Amniotic epithelial cell (primary cell): ENCODE measurements around the gene ZBTB39.
"Not testable (repeated sequence)": the region's sequence is repeated elsewhere in the genome, so short reads cannot be mapped to it uniquely, and the experiment has no call there.

Experiments used
- DNase-seq: peaks from one replicate; pipeline ENCODE4 v3.0.0-alpha.2; 2010; ENCODE audit warnings: low read depth

Gene ZBTB39

DNA sequence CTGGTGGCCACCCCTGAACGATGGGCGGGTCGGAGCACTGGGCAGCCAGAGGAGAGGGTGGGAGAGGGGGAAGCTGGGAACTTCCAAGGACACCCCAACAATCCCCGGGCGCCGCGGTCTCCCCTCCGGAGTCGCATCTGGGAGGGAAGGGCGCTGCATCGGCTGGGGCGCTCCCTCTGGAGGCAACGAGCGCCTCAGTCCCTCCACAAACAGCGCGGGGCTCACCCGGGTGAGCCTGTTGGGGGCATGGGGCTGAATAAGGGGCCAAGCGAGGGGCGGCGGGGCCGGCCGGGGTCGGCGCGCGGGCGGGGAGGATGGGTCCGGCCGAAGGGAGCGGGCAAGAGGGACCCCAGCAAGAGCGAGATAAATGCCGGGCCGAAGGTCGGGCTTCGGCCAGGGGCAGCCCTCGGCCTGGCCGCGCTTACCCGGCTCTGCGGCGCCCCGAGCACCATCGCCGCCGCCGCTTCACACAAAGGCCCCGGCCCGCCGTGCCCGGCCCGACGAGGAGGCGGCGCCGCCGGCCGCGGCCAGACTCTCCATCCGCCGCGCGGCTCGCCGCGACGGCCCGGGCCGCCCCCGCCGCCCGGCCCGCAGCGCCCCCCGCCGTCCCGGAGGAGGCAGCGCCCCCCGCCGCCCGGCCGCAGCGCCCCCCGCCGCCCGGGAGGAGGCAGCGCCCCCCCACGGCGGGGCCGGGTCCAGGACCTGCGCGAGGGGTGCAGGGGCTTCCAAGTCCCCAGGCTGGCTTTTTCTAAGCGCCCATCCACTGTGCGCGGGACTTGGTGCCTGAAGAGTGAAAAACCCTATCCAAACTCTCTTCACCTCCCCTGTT is at the start of gene ZBTB39:
Gene ZBTB39, minus strand, starts transcription at position 567 of the 829 bp plus-strand sequence. CDS start 1,629 bp downstream, outside the sequence.
- DNase-seq: peak; percentile 24

DNA sequence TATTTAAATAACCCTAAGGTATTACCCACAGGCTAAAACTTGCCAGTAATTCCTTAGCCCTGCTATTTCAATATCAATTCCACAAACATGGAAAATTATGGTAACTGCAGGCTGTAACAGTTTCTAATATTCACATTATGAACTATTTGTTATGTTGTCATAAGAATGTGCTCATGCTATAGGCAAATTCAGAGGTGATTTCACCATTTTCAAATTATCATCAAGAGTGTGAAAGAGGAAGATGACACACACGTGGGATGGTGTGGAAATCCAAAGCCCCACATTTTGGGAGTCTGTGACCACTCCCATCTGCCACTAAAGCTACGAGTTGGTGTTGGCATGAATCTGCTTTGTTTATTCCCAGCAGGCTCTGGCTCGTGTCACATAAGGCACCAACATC is 49.5 kb upstream of the ZBTB39 start:
- no peak for DNase-seq

GRCh38 chr12:57053901-57054300 is 47.6 kb upstream of the ZBTB39 start:
- DNase-seq: not testable (repeated sequence)

DNA sequence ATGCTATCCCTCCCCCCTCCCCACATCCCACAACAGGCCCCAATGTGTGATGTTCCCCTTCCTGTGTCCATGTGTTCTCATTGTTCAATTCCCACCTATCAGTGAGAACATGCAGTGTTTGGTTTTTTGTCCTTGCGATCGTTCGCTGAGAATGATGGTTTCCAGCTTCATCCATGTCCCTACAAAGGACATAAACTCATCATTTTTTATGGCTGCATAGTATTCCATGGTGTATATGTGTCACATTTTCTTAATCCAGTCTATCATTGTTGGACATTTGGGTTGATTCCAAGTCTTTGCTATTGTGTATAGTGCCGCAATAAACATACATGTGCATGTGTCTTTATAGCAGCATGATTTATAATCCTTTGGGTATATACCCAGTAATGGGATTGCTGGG is 46.8 kb upstream of the ZBTB39 start:
- not testable (repeated sequence) for DNase-seq

DNA sequence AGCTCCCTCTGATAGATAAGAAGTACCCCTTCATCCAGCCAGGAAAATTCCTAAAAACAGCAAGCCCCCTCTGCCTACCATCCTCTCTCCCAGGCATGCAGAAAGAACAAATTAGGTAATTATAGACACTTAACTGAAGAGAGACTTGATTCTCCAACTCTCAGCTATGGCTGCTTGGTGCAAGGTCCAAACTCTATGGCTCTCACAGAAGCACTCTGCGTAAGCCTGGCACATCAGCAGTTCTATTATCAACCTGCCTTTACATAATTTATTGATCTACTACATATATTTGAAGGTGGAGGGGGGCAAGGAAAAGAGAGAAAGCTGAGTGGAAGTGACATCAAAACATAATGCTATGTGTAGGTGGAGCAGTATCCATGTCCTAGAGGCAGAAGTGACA is 44.7 kb upstream of the ZBTB39 start:
- no peak for DNase-seq

DNA sequence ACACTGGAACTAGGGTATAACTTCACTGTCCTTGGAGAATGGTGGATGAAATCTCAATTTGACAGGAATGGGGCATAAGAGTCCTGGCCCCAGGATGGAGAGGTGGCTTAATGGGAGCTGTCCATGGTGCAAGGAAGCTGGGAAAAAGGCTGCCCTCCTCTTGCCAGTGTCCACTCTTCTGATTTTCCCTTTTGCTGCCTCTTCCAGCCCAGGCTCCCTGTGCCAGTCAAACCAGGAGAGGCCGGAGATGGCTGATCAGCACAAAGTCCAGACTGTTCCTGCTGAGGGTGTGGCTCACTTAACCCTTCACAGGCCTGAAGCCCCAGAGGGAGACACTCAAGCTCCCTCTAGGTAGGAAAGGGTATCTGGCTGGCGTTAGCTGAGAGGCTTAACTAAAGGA is 43.5 kb upstream of the ZBTB39 start, which contains the start of gene MYO1A:
Gene MYO1A, minus strand, starts transcription at position 240 of the 400 bp plus-strand sequence. CDS start 1,806 bp downstream, outside the sequence.
- DNase-seq: peak; percentile 19

DNA sequence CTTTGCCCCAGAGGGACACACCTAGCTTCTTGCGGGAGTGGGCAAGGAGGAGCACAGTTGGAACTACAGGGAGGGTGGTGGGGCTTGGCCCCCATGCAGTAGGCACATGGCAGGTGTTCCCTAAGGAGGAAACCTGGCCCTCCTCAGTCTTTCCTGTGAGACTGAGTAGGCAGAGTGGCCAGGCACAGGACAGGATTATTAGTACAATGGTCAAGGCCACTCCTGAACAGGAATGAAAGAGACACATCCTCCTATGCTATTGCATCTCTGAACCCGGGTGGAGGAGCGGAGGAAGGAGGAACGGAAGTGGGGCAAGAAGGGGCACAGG is 42.7 kb upstream of the ZBTB39 start:
- DNase-seq: no peak

GRCh38 chr12:57048423-57049118 is 42.2 kb upstream of the ZBTB39 start:
- no peak for DNase-seq

DNA sequence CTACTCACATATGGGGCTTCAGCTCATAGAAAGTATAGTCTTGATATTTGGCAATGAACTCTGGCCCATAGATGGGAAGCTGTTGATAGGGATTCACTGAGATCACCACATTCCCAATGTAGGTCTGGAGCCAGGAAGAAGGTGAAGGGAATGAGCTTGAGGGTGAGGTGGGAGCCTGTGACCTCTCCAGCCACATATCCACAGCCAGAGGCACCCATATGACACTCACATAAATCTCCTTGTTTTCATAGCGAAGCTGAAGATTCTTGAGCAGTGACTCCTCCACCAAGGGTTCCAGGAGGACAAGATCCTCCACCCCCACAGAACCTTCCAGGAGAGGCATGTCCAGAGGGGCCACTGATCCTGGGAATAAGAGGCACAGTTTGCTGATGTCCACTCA is 41.6 kb upstream of the ZBTB39 start:
- peak; percentile 37 for DNase-seq

- no peak for DNase-seq
Measured at GRCh38 chr12:57046947-57047890, 40.9 kb upstream of the ZBTB39 start.

DNA sequence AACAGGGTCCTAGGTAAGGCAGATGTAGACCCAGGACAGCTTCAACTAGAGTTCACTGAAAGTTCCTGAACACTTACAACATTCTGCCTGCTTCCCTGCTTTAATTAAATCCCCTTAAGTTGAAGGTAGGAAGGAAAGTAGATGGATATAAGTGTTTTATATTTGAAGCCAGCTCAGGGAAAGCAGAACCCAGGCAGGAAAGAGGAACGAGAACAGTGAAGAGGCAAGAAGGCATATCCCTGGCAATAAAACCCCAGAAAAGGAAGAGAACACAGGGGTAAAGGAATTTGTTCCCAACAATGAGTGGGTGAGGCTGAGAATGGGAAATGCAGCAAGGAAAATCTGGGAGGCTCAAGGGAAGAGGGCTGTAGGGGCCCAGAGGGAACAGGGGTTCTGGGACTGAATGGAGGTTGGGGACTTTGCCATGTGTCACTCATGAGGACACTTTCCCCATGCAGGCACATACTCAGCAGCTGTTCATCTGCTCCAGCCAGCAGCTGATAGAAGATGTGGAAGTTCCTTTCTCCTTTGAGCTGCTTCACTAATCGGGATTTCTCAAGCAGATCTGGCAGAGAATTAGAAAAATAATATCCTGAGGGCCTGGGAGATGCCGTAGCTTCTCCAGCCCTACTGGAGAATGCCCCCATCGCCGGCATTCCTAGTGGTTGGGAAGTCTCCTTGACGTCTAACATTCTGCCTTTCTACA is 39.9 kb upstream of the ZBTB39 start:
- DNase-seq: no peak

DNA sequence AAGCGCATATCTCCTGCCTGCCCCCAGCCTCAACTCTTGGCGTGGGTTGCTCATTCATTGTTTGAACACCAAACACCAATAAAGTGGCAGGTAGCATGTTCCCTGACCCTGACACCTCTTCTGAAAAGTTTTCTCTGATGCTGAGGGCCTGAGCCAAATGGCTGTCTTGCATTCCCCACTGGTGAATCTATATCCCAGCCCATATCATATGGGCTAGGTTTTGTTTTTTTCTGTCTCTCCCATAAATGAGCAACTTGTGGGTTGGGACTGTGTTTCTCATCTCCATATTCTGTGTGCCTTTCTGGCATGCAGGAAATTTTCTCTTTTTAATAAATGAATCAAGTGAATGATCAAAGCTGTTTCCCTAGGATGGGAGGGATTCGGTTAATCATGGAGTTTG is 38.5 kb upstream of the ZBTB39 start:
- DNase-seq: no peak

GRCh38 chr12:57044468-57044867 is 38.1 kb upstream of the ZBTB39 start:
- no peak for DNase-seq

GRCh38 chr12:57042695-57043094 is 36.3 kb upstream of the ZBTB39 start:
- no peak for DNase-seq

- no peak for DNase-seq
Measured at GRCh38 chr12:57040750-57041149, 34.4 kb upstream of the ZBTB39 start.

DNA sequence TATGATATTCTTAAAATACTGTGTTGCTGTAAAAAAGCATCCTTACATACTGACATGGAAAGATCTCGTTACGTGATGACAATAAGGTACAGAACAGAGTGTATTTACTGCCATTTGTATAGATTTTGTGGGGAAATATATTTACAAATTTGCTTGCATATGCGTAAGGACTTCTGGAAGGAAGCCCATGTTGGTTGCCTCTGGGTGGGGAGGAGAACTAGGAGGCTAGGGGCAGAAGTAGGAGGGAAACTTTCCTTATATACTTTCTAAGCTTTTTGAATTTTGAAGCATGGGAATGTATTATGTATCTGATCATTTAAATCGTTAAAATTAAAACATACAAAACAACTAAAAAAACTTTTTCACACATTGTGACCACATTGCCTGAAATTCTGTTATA is 33.9 kb upstream of the ZBTB39 start:
- DNase-seq: no peak

DNA sequence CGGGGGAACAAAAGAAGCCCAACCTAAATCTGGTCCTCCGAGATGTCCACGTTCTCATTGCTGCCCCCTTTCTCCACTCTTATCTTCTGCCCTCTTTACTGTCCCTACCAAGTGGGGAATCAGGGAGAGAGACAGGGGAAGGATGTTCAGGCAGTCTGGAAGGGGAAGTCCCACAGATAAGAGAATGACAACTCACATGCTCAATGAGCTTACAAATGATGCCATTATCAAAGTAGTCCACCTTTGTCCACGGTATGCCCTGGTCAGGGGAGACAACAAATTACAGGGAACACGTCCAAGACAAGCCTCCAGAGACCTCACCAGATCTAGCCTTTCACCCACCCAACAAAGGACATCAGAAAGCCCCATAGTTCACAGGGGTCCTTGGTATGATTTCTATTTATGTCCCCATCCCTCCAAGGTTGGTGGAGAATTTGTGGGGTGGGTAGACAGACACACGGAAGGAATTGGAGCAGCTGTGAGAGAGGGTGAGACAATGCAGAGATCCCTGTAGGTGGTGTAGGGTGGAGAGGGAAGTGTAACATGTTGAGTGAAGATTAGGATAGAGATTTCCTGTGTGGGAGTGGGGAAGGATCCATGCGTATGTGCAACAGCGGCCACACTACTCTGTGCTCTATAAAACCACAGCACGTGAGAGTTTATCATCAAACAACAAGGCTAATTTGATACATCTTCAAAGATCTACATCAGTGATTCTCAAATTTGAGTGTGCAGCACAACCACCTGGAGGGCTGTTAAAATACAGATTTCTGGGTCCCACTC is 32.9 kb upstream of the ZBTB39 start:
- DNase-seq: no peak

- DNase-seq: no peak
Measured at GRCh38 chr12:57037264-57037663, 30.9 kb upstream of the ZBTB39 start.

- DNase-seq: no peak
Measured at GRCh38 chr12:57033431-57033830, 27.1 kb upstream of the ZBTB39 start.

DNA sequence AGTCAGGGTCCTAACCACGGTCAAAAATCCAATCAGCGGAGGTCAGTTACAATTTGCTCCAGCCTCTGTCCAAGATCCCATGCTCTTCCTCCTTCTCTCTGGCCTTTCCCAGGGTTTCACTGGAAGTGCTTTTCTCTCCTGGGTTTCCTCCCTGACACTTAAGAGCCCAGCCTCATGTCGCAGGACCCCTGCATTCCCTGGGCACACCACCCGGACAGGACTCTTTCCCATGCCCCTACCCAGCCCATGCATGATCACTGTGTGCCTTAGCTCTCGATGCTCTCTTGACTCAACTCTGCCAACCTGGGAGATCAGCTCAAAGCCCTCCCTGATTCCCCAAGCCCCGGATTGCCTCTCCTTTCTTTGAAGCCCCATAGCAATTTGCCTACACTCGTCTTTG is 25.4 kb upstream of the ZBTB39 start:
- DNase-seq: no peak
